Effector memory CD4-positive, alpha-beta T cell (primary cell): ENCODE measurements around the gene FAS.

Experiments used
- DNase-seq, 3 donors: peaks; one replicate each; pipeline ENCODE4 v3.0.0-alpha.2; 2020
- H3K27ac ChIP-seq: 2 replicates; pipeline ENCODE4 v1.7.0; 2013; ENCODE audit warnings: mild to moderate bottlenecking, low read length, moderate library complexity; ENCODE audit not compliant: insufficient read depth, poor library complexity, severe bottlenecking
- H3K27me3 ChIP-seq: replicated peaks from 2 replicates; pipeline ENCODE4 v1.7.0; 2013; ENCODE audit warnings: mild to moderate bottlenecking, low read length; ENCODE audit not compliant: insufficient read depth, control insufficient read depth, poor library complexity, severe bottlenecking
- H3K36me3 ChIP-seq: 2 replicates; pipeline ENCODE4 v1.7.0; 2013; ENCODE audit warnings: mild to moderate bottlenecking, low read length, moderate library complexity; ENCODE audit not compliant: control insufficient read depth, insufficient read depth
- H3K4me1 ChIP-seq: 2 replicates; pipeline ENCODE4 v1.7.0; 2013; ENCODE audit warnings: low read length, mild to moderate bottlenecking; ENCODE audit not compliant: control insufficient read depth, insufficient read depth, poor library complexity, severe bottlenecking
- H3K4me3 ChIP-seq: 2 replicates; pipeline ENCODE4 v1.7.0; 2013; ENCODE audit warnings: low read length, low read depth, mild to moderate bottlenecking; ENCODE audit not compliant: insufficient read depth, poor library complexity, severe bottlenecking
- H3K9me3 ChIP-seq: 2 replicates; pipeline ENCODE4 v1.7.0; 2013; ENCODE audit warnings: mild to moderate bottlenecking, low read length, moderate library complexity; ENCODE audit not compliant: control insufficient read depth

Gene FAS

DNA sequence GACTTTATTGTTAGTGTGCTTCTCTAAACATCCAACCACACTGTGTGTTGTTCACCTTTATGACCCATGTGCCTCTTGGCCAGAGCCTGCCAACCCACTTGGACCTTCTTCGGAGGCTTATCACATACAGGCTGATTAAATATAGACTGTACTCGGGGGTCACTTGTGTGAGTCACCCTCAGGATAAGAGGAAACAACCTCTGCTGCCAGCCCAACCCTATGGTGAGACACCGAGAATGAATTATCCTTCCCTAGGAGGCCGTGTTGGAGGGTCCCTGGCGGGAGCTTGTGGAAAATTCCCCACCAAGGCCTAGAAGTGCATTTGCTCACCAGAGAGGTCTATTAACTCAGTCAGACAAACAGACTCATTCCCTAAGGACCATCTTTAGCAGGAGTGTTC lies 63.0 kb downstream of the FAS start:
- DNase-seq = no peak
- Histone ChIP-seq H3K4me3 (no peak overlapping the region), H3K4me1 (no peaks in the 10 kb centered on the region), H3K27ac (no peak overlapping the region), H3K36me3 (no peaks in the 10 kb centered on the region), H3K27me3 (no peaks in the 10 kb centered on the region), H3K9me3 (no peaks in the 10 kb centered on the region)

DNA sequence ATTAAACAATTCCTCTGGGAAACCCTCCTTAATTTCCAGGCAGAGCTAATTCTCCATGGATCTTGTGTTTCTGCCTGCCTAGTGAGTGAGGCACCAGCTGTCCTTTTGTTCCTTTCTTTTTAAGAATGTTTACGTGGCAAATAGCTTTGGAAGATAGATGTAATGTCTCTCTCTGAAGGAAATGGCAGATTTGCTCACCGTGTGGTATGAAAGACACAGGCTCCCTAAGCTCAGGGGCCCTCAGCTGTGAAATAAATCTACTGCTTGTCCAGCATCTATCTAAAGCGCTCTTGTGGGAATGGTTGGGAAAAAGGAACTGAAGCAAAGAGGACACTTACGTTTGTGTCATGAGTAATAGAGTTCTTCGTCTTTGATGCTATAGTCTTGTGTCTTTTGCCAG lies 64.6 kb downstream of the FAS start:
- Histone ChIP-seq H3K4me1 (no peaks in the 10 kb centered on the region), H3K27ac (no peak overlapping the region), H3K9me3 (no peaks in the 10 kb centered on the region), H3K4me3 (no peak overlapping the region), H3K36me3 (no peaks in the 10 kb centered on the region), H3K27me3 (no peaks in the 10 kb centered on the region)
- no peak for DNase-seq

DNA sequence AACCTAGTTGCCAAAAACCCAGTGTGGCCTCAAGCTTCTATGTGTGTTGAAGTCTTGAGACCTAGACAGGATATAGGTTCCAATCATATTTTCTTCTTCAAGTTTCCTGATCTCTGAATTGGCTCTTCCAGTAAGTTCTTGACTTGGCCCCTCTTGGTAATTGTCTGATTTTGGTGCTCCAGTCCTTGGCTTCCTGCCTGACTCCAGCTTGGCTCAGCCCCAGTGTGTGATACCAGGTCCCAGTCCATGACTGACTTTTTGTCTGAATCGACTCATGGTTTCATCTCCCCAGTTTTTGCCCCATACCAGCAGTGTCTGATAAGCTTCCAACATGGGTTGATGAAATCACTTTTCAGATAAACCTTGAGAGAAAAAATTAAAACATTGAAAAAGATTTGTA lies 72.3 kb downstream of the FAS start:
- Histone ChIP-seq H3K9me3 (no peaks in the 10 kb centered on the region), H3K36me3 (no peaks in the 10 kb centered on the region), H3K27me3 (no peaks in the 10 kb centered on the region), H3K27ac (no peak overlapping the region), H3K4me3 (no peak overlapping the region), H3K4me1 (no peaks in the 10 kb centered on the region)
- DNase-seq = no peak

DNA sequence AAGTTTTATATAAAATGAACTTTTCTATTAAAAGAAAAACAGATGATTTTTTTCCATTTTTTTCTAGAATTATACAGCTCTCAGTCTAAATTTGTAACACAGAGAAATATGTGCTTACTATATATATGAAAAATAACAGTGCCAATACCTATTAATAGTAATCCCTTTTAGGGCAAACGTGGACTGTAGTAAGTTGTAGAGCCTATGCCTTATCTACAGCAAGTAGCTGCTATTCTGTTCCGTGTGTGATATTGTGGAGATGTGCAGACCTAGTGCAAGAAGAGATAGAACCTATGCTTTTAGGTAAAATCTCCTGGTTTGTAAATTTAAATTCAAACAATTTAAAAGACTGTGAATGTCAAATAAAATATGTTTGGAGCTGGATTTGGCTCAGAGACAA lies 72.9 kb downstream of the FAS start:
- Histone ChIP-seq H3K27me3 (no peaks in the 10 kb centered on the region), H3K9me3 (no peaks in the 10 kb centered on the region), H3K4me1 (no peaks in the 10 kb centered on the region), H3K4me3 (no peak overlapping the region), H3K36me3 (no peaks in the 10 kb centered on the region), H3K27ac (no peak overlapping the region)
- DNase-seq = no peak

DNA sequence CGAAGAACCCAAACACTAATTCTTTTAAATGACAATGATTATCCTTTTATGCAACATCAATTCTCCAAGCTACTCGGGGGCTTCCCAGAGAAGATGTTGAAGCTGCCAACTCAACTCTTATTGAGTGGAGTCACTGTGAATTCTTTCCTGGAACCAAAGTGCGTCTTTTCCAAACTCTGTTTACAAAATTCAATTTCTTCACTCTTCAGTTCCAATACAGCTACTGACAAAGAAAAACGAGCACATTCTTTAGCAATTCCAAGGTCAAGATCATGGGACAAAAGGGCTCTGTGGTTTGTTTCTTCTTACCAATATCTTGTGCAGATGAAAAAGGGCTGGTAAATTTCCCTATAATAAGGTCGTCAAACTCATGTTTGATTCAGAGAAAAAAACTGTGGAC lies 74.2 kb downstream of the FAS start:
- Histone ChIP-seq H3K27ac (no peak overlapping the region), H3K9me3 (no peaks in the 10 kb centered on the region), H3K4me3 (no peak overlapping the region), H3K4me1 (no peaks in the 10 kb centered on the region), H3K36me3 (no peaks in the 10 kb centered on the region), H3K27me3 (no peaks in the 10 kb centered on the region)
- DNase-seq = no peak
